KG1 (cell line): ENCODE results near the gene ARMH1.

Experiments
- DNase-seq: peaks from one replicate; lab custom pipeline; 2025; lab: John Stamatoyannopoulos, UW

ARMH1 gene

DNA sequence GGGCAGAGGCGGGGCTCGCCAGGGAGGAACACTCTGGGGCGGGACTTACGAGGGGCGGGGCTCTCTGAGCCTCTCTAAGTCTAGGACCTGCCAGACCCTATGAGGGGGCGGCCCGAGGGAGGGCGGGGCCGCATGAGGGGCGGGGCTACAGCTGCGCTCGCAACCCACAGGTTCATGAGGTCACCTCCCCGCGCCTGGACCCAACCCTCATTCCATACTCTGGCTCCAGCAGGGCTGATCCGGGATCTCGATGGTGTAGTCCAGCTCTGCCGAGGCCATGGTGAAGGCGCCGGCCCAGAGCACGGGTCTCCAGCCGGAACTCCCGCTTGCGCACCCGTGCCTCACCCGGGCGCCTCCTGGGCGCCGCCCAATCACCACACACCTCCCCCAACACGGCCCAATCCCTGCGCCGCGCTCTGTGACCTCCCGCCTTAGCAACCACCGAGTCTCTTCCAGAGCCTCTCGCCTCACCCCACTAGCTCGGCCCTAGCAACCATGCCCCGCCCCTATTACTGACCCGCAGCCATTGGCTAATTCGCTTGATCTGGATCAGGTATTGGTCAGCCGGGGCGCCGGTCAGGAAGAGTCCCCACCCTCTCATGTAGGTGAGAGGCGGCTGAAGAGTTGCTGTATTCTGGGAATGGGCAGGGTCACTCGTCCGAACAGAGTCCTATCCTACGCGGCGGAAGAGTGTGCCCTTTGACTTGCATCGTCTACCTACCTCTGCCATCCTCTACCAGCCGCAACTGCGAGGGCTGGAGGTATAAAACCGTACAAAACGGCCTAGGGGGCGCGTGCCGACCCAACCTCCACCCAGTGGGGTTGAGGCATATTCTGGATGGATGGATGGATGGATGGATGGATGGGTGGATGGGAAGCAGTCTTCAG lies at the start of gene ARMH1, which contains the start of gene TMEM53:
TSS of gene ARMH1 (plus strand) at position 602 of the 888 bp plus-strand sequence. CDS start 14,984 bp downstream, outside the sequence.
TSS of gene TMEM53 (minus strand) at position 369 of the 888 bp plus-strand sequence. CDS start at position 279, 90 bp downstream.
- DNase-seq = peak; percentile 52

DNA sequence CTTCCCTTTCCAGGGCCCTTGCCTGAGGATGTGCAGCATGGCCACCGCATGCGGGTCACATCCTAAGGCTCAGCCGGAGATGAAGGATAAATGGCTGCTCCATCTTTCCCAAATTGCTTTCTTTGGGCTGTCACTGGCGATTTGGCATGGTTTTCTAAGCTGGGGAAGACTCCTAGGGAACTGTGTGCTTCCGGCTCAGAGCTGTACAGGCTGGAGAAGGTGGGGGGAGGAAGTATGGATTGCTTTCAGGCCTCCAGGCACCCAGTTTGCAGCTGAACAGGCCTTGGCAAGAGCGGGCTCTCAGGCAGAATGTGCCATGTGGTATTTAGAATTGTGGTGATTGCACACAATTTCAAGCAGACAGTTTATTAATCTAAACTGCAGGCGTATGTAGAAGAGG lies 49.2 kb upstream of the ARMH1 start:
- DNase-seq = no peak

DNA sequence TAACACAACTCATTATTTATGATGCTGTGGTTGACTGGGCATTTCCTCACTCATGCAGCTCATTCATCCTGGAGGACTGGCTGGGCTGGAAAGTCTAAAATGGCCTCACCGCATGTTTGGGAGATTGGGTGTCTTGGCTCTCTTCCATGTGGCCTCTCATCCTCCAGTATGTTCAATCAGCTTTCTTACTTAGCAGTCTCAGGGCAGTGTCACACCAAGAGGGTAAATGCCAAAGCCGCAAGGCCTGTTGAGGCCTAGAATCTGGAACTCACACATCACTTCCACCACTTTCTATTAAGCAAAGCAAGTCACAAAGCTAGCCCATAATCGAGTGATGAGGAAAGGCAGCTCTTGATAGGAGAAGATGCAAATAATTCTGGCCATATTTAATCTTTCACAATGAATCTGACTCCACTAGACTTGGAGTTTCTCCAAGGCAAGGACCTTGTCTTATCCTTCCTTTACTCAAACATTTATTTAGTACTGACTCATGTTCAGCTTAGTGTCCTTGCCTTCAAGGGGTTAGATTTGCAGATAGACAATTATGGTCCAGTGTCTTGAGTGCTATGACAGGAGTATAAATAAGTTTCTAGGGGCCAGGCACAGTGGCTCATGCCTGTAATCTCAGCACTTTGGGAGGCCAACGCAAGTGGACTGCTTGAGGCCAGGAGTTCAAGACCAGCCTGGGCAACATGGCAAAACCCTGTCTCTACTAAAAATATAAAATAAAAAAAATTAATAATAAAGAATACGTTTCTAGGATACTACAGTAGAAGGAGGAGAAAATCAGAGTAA lies 45.4 kb upstream of the ARMH1 start:
- no peak for DNase-seq

DNA sequence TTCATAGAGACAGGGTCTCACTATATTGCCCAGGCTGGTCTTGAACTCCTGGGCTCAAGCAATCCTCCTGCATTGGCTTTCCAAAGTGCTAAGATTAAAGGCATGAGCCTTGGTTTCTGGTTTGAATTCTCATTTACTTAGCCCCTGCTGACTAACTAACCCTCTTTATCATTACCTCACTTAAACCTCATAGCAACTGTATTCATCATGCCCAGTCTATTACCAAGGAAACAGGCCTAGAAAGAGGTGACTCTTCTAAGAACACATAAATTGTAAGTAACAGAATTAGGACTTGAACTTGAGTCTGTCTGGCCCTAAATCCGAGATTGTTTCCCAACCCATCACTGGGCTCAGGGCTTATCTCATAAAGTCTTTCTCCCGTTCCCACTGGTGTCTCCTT lies 44.4 kb upstream of the ARMH1 start:
- no peak for DNase-seq

DNA sequence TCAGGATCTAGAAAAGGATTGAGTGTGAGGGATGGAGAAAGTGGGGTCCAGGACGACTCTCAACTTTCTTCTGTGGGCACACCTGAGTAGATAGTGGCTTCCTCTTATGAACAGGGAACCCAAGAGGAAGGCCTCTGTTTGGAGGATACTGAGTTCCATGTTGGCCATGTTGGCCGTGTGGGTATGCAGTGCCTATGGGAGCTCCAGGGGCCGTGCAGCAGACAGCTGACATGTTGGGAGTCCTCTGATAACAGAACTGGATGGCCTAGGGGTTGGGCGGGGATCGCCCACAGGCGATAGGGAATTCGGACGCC lies 43.2 kb upstream of the ARMH1 start:
- no peak for DNase-seq

DNA sequence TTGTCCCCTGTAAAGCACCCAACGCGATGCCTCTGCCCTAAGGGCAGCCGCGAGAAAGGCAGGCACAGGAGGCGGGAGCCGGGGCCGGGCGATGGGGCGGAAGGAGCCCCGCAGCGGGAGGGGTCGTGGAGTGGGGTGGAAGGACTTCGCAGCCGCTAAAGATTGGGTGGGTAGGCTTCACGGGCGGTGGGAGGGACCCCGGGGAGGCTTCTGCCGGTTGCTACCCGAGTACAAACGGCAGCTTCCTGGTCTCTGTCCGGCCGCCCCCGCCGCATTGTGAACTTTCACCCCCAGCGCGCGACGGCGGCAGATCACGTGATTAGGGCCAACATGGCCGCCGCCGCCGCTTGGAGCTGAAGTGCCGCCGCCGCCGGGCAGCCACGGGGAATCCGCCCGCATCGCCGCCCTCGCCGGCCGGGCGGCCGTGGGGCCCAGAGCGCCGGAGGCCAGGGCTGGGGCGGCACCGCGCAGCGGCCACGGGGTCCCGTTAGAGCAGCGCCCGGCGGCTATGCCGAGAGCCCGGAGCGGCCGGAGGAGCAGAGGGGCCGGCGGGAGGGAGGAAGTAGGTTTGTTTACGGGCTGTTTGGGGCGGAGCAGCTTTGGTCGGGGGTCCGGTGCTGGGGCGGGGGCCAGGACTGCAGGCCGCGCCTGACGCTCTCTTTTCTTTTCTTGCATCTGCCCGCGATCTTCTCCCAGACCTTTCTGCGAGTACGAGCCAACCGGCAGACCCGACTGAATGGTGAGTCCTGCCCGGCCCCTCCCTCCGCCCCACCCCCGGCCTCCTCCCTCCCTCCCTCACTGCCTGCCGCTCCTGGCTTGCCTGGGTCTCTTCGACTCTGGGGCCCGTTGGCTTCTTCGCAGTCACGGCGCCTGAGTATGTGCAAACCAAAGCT lies 42.6 kb upstream of the ARMH1 start:
- peak; percentile 8 for DNase-seq

DNA sequence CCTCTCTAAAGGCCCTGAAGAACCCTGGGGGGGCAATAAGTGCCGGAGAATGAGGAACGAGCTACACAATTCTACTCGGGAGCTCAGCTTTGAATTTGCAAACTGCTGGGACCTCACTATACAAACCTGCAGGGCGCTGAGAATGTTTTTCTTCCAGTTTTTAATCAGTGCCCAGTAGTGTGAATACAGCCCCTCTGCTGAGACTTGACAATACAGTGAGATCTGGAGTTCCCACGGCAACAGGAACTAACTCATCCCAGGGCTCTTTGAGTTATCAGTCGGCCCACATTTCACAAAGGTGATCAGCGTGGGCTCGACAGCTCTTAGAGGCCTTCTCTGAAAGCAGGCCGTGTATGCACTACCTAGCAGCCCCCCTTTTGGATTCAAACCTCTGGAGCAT lies 41.9 kb upstream of the ARMH1 start:
- no peak for DNase-seq

DNA sequence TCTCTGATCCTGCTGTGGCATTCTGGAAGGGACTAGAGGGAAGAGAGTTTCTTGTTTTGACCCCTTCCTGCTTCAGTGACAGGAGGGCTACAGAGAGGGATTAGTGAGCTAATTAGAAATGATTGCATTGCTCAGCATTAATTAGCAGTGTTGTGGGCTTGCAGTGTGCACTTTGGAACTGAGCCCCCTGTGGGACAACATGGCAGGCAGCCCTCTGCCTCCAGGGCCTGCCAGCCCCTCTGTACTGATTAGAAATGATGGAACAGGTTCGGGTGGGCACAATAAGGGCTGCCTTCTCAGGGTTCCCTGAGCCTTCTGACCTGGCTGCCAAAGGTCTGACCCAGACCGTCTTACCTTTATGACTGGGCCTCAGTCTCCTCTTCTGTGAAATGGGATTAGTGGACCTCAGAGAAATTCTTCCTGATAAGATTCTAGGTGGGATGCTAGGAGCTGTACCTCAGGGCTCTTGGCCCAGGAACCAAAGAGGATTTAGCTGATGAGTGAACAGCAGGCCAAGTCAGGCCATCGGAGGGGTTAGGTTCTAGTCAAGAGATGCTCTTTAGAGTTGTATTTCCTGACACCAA lies 39.8 kb upstream of the ARMH1 start:
- DNase-seq = no peak

DNA sequence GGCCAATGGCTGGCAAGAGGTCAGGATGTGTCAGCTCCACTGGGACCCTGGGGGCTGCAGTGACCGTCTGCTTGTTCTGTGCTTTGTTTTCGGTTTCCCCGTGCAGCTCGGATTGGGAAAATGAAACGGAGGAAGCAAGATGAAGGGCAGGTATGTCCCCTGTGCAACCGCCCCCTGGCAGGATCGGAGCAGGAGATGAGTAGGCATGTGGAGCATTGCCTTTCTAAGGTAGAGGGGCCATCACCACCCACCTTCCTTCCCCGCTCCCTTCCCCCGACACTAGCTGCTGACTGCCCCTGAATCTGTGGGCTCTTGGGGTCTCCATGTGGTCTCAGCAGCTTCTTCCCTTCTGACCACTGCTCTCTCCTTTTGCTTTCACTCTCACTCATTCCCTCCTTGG lies 39.1 kb upstream of the ARMH1 start:
- DNase-seq = no peak

DNA sequence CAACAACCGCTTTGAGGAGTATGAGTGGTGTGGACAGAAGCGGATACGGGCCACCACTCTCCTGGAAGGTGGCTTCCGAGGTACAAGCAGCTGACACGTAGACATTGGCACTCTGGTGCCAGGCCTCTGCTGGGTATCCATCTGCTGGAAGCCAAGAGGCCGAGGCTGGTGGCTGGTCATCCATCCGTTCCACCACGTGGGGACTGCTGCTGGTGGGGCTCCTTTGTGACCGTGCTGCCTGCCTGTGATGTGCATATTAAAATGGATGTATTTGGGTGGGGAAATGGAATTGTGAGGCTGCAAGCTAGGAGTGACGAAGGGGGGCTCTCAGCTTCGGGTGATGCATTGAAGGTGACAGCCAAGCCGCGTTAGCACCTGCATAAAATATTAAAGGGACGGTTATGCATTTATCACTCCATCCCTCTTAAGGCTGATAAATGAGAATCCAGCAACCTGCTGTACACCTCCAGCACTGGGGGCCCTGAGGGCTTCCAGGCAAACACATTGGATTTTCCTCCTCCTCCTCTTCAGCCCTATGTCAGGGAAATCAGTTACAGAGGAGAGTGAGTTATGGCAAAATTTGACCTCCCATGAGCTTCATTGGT lies 38.3 kb upstream of the ARMH1 start:
- DNase-seq = no peak

DNA sequence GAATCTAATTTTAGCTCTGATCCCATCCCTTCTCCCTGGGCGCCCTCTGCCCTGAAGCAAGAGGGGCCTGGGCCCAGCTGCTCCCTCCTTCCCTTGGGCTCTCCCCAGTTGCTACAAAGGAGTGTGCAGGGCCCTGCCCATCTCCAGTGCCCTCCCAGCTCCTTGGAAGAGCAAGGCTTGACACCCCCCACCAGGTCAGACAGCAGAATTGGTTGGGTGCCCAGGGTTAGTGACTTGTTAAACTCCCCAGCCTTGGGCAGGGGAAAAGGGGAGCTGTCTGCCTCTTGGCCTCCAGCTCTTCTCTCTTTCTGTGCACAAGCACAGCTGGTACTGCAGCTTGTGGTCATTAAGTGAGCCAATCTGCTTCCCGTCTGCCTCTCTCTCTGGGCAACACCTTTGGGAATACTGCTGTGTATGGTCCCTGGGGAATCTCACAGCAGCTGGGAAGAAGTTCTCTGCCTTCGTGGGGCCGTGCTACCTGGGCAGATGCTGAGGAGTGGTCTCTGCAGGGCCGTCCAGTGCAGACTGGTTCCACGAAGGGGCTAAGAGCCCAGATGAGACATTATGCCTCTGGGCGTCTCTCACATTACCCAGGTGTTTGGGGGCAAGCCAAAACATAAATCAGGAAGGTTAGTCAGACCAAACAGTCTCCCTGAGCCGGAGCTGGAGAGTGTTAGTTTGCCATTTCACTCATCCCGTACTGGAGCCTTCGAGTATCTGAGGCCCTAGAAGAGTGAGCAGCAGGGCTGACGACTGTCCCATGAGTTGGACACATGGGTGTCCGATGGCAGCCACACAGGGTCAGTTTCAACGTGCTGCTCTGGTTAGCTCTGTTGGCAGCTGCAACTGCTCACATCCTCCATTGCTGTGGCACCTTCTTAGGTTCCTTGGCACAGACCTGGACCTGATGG lies 37.6 kb upstream of the ARMH1 start:
- no peak for DNase-seq

DNA sequence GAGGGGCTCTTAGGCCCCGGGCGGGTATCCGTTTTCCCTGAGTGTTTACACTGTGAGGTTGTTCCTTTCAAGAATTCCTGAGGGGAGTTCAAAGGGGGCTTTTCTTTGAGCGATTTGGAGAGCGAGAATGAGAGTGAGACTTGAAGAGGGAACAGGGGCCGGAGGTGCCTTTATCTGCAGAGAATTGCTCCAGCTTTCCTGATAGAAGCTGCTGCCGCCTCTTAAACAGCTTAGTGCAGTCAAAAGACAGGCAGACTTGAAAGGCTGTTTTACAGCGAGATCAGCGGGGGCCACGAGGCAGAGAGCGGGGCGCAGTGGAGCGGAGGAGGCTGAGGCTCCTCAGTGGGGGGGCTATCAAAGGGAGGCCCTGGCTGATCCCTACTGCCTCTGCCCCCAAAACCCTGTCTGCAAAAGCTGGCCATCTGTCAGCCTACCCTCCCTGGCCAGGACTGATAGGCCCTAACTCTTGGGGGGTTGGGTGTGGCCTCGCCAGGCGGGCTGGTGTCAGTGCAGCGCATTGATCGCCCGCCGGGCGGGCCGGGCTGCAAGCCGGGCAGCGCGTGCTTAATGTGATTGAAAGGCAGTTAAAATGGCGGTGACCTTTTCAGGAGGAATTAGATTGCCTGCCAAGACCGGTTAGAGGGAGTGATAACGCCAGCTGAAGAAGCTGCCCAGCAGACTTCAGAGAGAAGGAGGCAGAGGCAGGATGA lies 36.7 kb upstream of the ARMH1 start:
- DNase-seq = no peak

DNA sequence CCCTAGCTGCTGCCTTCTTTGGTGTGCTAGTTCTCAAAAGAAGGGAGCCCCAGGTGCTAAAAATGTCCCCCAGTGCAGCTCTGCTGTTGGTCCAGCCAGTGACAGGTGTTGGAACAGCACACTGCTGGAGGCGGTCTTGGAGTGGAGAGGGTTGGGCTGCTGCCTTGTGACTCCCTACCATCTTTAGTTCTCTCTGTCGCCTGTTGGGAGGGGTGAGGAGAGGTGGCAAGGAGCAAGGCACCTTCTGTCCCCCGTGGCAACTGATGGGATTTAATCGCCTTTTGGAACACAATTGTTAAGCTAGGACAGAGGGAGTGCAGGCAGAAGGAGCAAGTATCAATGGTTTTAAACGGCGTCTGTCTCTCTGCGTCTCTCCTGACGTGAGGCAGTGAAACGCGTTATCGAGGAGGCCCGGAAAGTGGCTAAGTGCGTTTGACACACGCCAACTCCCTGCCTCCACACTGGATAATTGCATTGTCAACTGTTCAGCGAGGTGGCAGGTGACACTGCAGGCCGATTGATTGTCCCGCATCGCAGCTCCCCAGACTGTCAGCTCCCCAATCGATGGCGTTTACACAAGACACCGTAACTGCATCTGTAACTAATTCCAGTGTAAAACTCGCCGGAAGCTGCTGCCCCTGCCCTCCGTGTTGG lies 34.2 kb upstream of the ARMH1 start:
- no peak for DNase-seq

DNA sequence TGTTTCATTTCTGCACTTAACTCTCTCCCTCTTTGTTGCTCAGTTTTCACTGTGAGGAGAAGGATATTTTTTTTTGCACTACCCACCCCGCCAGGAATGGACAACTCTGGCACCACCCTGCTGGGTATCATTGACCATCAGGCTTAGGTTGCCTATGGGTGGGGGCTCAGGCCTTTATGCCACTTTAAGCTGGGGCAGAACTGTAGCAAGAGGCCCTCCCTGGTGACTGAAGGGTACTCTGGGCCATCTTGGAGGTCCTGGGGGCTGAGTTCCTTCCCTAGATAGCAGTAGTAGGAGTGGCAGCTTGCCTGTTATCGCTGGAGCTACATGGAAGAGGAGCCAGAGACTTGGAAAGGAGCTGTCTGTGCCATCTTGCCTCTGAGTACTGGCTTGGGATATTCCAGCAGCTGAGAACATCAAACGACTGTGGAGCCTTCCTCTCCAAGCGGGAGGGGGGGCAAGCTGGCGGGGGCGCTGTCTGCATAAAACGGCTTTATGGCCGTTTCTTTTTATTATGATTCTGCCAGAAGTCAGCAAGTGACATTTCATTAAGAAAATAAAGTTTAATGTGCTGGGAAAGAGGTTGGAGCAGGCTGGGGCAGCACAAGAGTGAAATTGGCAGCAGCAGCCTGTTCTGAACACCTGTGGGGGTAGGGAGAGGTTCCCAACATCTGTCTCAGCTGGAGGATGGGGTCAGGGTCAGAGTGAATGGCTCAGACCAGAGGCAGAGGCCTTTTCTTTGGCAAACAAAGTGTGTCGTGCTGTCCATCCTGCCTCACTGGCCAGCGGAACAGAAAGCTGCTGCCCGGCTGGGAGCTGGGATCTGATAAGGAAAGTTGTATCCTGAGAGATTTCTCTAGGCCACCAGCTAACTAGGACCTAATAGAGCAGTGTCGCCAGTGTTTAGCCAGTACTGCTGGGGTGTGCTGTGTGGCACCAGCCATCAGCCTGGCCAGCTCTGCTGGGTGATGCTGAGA lies 33.1 kb upstream of the ARMH1 start:
- no peak for DNase-seq

DNA sequence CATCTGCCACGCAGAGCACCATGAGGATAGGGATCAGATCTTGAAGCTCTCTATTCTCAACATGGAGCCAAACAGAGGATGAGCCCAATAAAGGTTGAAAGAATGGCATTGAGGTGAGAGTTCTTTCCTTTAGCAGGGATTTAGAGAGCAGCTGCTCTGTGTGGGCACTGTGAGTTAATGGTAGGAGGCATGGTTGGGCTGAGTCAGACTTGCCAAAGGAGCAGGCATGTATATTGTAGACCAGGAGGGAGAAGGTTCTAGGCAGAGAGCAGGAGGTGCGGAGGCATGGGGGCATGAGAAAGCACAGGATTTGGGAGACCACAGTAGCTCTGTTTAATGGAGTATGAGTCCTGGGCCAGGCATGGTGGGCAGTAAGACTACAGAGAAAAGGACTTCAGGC lies 32.3 kb upstream of the ARMH1 start:
- no peak for DNase-seq

DNA sequence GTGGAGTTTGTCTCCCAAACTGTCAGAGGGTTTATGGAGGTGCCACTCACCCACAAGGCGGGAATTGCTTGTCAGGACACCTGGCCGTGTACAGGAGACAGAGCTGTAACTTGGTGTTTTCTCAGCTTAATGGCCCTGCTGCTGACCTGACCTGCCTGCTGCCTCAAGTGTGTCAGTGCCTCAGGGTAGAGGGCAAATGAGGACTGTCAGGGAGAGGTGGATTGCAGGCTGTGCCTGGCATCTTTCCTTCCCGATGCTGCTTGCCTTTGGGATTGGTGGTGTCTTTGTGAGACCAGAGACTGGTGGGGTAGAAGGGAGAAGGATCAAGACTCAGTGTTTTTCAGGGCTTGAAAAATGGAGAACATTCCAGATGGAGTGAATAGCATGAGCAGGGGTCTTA lies 31.6 kb upstream of the ARMH1 start:
- DNase-seq = no peak

DNA sequence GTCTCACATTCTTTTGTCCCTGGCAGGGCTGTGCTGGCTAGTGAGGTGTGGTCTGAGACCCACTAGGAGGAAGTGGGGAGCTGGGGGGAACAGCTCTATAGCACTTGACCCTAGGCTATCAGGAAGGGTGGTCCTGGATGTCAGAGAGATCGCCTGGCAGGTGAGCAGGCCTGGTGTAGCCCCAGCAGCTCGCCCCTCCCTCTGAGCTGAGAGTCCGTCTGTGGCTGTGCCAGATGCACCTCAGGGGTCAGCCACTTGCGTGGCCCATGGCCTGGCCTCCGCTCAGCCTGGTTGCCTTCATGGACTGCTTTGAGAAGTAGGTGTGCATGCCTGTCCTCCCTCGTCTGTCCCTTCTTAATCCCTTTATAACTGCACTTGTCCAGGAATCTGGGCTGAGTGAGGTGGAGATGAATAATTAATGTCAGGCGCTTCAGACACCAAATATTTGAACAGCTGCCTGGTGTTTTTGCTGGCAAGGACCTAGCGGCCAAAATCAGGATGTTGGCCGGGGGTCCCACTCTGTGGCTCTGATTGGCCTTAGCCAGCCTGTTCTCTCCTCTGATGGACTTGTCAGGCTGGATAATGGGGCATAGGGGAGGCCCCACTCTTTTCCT lies 30.7 kb upstream of the ARMH1 start:
- no peak for DNase-seq
